Hematopoietic multipotent progenitor cell treated with erythropoietin and hydrocortisone succinate and interleukin-3 and kit ligand, for 15 days (in vitro differentiated cells): ENCODE measurements around the gene CREBBP.
"Not testable (repeated sequence)": the region's sequence is repeated elsewhere in the genome, so short reads cannot be mapped to it uniquely, and the experiment has no call there.

Experiments
- DNase-seq: peaks from one replicate; pipeline ENCODE4 v3.0.0-alpha.2; 2015; ENCODE audit warnings: low spot score

The CREBBP gene

DNA sequence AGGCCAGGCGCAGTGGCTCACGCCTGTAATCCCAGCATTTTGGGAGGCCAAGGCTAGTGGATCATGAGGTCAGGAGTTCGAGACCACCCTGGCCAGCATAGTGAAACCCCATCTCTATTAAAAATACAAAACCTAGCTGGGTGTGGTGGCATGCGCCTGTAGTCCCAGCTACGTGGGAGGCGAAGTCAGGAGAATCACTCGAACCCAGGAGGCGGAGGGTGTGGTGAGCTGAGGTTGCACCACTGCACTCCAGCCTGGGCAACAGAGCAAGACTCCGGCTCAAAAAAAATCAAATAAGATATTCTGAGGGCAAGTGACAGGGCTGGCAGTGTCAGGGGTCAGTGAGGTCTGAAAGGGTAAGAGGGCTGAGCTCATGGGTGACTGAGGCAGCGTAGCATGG is 166.1 kb downstream of the CREBBP start:
- not testable (repeated sequence) for DNase-seq

DNA sequence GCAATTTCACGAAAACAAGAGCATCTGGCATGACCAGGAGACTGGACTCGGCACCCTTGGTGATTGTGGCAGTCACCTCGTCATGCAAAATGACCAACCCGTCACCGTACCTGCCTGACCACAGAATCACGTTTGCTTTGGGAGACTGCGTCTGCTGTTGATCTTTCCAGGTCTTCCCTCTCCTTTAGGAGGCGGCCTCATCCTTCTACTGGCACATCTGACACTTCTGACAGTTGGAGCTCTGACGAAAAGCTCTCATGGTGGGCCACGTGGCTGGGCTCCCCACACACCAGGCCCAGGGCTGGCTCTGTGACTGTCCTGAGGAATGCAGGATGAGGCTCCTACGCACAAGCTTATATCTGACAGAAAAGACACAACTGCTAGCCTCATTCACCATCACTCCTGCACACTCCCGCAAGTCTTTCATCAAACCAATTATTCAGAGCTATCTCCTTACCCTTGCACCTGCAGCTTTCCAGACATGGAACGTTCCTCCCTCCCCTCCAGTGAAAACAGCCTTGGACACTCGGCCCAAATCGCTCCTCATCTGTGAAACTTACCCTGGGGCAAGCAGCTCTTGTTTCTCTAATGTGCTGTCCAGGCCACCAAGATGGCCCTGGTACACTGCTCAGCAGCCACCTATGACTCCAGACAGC is 166.8 kb downstream of the CREBBP start:
- DNase-seq, result no peak

DNA sequence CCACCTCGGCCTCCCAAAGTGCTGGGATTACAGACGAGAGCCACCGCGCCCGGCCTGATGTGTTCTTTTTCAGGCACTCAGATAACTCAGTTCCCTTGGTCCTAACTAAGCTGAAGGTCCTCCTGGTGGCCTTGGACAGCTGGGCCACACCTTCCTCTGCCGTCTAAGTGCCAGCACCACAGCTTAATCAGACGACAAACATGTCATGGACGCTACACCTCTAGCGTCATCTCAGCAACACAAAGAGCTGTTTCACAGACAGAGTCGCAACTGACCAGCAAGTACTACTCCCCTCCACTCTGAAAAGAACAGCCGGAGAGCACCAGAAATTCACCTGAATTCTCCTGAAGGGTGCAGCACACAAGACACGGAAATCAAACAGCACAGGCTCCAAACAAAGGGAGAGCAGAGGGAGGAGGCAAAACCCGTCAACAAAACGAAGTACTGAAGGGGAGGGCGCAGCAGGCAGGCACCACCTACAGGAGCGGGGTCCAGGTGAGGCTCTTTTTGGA is 167.6 kb downstream of the CREBBP start:
- no peak for DNase-seq

DNA sequence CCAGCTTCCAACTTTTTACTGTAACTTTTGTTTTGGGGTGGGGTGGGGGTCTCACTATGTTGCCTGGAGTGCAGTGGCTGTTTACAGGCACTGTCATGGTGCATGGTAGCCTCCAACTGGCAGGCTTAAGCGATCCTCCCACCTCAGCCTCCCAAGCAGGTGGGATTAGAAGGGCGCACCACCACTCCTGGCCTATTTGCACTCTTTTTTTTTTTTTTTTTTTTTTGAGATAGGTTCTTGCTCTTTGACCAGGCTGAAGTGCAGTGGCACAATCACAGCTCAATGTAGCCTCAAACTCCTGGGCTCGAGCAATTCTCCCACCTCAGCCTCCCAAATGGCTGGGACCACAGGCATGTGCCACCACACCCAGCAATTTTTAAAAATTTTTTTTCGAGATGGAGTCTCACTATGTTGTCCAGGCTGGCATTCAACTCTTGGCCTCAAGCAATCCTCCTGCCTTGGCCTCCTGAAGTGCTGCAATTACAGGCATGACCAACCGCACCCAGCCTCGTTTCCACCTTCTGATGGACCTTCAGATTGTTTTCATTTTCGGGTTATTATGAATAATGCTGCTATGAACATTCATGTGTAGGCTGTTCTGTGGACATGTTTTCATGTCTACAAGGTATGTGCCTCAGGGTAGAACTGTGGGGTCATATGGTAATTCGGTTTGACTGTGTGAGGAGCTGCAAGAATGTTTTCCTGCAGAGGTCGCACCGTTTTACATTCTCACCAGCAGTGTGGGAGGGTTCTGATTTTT is 174.1 kb downstream of the CREBBP start:
- DNase-seq, result no peak

DNA sequence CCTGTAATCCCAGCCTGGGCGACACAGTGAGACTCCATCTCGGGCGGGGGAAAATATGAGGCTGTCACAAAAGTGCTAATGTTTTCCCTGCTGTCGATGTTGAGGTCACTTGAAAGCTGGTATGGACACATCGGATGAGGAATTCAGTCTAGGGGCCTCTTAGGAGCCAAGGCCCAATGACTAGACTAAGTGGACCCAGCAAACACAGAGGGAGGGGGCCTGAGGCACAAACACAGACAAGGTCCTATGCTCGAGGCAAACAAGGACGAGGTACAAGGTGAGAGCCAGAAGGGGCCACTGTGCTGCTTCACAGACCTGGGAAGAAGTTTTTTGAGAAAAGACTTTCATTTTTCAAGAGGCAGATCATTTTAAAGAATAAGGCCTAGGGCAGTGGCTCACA is 178.4 kb downstream of the CREBBP start:
- no peak for DNase-seq

DNA sequence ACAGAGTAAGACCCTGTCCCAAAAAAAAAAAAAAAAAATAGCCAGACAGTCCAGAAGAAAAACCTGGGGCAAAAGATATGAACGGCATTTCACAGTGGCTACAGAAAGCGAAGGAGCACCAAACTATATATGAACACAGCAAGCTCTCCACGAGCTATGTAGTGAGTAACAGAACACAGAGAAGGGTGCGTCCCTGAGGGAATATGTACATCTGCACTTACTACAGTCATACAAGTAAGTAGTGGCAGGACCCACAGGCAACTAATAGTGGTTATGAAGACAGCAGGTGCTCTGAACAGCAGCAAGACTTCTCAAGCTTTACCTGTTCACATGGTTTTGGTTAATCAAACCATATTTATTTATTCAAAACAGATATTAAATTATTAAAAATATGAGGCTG is 179.0 kb downstream of the CREBBP start:
- DNase-seq, result no peak

DNA sequence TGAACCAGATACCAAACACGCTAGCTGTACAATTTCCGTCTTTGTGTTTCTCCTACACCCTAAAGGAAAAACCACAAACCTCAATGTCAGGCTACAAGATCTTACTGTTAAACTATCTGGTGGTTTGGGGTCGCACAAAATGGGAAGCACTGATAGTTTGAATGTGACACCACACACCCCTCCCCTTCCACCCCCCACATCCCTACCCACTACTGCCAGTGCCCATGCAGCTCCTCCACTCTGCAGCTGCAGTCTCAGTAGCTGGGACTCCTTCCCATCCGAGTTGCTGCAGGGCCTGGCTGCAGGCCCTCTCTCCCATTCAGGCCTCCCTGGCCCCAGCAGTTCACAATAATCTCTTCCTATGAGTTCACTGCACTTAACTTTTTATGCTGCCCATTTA is 181.6 kb downstream of the CREBBP start:
- no peak for DNase-seq

DNA sequence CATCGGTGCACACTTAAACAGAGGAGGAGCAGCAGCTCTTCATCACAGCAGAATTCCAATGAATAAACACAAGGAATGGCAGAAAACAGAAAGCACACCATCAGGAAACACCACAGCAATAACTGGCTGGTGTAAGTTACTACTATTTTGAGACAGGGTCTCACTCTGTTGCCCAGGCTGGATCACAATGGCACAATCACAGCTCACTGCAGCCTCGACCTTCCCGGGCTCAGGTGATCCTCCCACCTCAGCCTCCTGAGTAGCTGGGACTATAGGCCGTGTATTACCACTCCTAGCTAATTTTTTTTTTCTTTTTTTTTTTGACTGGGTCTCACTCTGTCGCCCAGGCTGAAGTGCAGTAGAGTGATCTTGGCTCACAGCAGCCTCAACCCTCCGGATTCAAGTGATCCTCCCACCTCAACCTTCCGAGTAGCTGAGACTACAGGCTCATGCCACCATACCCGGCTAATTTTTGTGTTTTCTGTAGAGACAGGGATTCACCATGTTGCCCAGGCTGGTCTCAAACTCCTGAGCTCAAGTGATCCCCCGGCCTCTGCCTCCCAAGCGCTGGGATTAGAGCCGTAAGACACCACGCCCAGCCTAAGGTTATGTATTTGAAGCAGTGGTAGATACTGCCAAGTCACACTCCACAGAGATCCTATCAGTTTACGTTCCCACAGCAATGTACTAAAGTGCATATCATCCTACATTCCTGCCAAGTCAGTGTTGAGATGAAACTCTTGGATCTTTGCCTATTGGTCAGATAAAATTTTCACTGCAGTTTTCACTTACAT is 183.9 kb downstream of the CREBBP start:
- peak; percentile 79 for DNase-seq

DNA sequence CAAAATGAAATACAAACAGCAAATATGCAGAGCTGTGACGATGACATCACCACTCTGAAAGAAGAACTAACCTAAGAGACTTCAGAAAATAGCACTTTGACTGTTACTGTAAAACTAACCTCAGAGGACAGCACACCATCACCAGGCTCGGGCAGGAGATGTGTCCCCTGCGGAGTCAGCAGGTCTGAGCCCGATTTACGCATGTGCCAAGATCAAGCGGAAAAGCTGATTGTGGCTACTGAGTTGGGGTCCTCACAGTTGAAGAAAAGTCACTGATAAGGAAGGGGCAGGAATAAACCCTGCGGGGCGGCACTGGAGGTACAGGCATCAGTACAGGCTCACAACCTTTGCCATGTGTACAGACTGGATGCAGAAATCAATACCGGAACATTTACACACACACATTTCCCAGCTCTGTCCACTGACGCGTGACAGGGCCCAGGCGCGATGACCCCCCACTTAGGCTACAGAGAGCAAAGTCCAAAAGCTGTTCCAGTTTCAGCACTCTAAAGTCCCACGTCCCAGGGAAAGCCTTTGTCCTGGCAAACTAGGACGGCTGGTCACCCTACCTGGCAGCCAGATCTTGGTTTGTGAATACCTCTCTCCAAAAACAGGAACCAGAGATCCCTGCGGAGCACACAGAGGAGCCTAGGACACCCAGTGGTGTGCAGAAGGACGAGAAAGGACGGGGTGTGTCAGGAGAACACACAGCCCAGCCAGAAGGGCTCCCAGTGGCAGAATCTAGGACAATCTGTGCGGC is 184.7 kb downstream of the CREBBP start:
- no peak for DNase-seq

DNA sequence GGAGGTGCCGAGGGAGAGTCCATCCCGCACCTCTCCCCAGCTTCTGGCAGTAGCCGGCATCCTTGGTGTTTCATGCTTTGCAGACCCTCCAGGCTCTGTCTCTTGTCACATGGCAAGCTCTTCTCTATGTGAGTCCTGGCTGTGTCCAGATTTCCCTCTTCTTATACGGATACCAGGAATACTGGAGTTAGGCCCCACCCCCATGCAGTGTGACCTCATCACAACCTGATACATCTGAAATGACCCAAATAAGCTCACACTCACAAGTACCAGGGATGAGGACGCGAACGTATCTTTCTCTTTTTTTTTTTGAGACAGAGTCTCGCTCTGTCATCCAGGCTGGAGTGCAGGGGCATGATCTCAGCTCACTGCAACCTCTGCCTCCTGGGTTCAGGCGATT is 186.5 kb downstream of the CREBBP start:
- DNase-seq, result no peak

DNA sequence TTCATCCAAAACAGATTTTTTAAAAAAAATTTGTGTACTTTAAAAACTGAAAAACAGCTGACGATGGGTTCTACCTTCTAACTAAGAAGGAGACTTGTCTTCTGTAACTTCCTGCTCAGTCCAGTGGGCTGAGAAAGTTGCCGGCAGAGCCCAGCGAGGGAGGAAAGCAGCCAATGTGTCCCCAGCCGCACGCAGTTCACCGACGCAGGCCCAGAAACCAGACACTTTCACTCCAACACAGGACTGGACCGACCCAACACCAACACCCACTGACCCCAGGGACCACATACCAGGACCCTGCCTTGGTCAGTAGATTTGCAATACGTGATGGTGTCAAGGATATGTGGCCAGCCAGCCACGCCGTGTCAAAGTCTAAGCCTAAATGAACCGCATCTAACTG is 188.8 kb downstream of the CREBBP start:
- DNase-seq, result no peak

DNA sequence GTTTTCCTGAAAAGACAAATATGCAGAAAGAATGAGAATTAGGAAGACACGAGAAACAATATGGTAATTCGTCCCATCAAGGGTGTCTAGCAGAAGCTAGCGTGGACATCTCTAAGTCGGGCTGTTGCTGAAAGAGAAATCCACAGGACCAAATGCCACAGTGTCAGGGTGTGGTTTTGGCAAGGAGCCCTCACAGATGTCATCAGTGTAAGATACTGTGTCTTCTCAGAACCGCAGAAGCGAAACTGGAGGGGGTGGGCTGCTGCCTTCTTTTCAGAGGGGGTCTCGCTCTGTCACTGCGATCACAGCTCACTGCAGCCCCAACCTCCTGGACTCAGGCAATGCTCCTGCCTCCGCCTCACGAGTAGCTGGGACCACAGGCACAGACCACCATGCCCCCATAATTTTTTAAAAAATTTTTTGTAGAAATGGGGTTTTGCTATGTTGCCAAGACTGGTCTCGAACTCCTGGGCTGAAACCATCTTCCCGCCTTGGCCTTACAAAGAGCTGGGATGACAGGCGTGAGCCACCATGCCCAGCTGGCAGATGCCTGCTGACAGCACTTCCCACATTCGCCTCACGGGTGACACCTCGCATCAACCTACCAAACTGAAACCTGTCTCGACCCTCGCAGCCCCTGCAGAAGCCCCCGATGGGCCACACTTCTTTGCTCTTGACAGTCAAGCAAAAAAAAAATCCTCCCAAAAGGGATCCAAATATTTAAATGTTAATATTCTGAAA is 189.4 kb downstream of the CREBBP start:
- DNase-seq, result peak; percentile 40

DNA sequence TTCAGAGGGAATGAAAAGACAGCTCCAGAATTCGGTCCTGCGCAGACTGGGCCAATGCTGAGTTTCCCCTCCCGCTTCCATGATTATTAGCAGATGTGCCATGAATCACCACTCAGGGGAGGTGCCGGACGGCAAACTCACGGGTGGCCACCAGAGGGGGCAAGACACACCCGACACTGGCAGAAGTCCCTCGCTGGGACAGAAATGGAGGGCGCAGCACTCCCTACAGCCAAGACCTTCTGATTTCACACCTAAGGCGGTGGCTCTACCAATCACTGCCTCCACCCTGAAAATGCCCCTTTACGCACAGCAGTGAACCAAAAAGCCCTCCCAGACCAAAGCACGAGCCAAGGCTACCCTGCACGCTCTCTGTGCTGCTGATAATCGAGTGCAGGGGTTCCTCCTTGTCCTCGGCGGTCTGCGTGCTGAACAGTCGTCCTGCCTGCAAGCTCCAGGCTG is 190.0 kb downstream of the CREBBP start:
- peak; percentile 85 for DNase-seq

DNA sequence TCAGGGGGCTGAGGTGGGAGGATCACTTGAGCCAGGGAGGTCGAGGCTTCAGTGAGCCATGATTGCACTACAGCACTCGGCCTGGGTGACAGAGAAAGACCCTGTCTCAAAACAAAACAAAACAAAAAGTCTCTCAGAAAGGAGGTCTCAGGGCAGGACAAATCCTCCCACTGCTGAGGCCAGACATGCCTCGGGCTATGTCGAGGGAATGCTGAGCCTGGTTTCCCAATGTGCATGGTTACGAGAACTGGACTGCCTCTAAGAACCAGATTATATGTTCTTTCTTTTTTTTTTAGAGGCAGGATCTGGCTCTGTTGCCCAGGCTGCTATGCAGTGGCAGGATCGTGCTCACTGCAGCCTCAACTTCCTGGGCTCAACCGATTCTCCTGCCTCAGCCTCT is 190.8 kb downstream of the CREBBP start:
- no peak for DNase-seq

DNA sequence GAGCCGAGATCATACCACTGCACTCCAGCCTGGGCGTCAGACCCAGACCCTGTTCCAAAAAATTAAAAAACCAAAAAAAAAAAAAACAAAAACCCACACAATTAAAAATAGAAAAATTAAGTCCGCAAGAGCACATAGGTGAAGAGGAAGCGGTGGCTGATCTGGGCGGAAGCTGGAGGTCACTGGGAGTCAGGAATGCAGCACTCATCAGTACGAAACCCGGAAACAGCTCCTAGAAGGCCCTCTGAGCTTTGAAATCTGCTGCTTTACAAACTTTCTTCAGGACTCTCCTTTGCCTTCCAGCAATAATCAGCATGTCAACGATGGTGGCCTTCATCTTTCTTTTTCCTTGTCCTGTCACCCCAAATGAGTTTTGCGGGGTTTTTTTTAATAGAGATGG is 192.7 kb downstream of the CREBBP start:
- DNase-seq, result no peak

DNA sequence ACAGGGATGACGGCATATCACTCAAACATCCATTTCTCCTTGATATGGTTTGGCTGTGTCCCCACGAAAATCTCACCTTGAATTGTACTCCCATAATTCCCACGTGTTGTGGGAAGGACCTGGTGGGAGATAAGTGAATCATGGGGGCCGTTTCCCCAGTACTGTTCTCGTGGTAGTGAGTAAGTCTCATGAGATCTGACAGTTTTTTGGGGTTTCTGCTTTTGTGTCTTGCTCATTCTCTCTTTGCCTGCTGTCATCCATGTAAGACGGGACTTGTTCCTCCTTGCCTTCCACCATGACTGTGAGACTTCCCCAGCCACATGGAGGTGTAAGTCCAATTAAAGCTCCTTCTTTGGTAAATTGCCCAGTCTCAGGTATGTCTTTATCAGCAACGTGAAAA is 193.5 kb downstream of the CREBBP start:
- no peak for DNase-seq

DNA sequence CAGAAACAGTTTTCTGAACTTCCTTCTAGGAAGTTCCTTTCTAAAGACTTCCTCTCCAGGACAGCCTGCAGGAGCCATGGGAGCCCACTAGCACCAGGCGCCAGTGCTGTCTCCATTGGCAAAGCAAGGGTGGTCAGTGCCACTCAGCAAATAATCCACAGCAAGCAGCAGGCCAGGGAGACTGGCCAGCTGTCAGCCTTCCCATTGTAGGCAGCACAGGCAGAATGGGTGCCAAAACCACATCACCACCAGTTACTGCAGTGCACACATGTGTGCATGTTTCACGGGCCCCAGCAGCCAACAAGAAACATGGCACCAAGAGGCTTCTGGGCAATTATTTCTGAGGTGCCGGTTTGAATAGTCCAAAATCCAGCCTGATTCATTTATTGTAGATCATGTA is 199.3 kb downstream of the CREBBP start:
- DNase-seq, result no peak

DNA sequence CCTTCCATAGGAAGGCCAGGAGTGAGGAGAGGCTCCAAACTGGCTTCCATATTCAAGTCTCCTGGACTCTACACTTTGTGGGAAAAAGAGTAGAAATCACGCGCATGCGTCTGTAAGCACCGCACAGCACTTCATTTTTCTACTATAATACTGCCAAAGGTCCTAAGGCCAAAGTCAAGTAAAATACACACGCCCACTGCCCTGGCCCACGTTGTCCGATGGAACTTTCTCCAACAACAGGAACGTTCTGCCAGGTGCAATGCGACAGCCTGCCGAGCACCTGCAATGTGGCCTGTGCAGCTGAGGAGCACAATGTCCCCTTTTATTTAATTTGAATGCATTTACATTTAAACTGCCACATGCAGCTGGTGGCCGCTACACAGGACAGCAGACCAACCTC is 202.5 kb downstream of the CREBBP start:
- DNase-seq, result no peak

DNA sequence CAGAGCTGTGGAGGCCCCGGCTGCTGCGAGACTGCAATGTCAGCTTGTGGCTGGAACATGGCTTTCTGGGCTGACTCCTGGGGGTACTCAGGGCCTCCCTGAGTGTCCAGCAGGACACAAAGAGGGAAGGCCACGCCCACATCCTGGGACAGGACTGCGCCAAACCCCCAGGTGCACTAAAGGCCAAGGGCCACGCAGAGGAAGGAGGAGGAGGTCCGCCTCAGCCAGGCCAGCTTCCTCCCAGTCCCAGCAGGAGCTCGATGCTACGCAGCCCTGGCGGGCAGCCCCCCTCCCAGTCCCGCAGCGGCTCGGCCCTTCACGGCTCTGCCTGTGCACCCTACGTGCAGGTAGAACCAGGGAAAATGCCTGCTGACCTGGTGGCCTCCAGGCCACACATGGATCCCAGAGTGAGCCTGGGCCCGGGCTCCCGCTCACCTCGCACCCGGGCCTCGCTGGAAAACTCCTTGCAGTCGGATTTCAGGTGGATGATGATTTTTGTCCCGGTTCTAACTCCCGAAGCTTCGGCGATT is 204.8 kb downstream of the CREBBP start:
- no peak for DNase-seq
